CD4-positive, alpha-beta T cell treated with Interleukin-10 for 1 hour (primary cell): ENCODE results near the gene ADAM11.
A peak's percentile ranks its signal among the peaks of the same experiment; 100 is the strongest.
"Not testable (repeated sequence)": the region's sequence is repeated elsewhere in the genome, so short reads cannot be mapped to it uniquely, and the experiment has no call there.

Experiments
- DNase-seq: peaks from one replicate; pipeline ENCODE4 v3.0.0-alpha.2; 2020

The ADAM11 gene

GRCh38 chr17:44796731-44797130 is 37.9 kb downstream of the ADAM11 start:
- no peak for DNase-seq

GRCh38 chr17:44797802-44798201 is 39.0 kb downstream of the ADAM11 start:
- DNase-seq, result no peak

GRCh38 chr17:44798356-44798755 is 39.6 kb downstream of the ADAM11 start:
- no peak for DNase-seq

- no peak for DNase-seq
Measured at GRCh38 chr17:44801880-44802279, 43.1 kb downstream of the ADAM11 start.

GRCh38 chr17:44804302-44805089 is 45.7 kb downstream of the ADAM11 start:
- DNase-seq, result no peak

GRCh38 chr17:44807093-44807816 is 48.5 kb downstream of the ADAM11 start:
- no peak for DNase-seq

- DNase-seq, result no peak
Measured at GRCh38 chr17:44807817-44808155, 49.0 kb downstream of the ADAM11 start.

GRCh38 chr17:44808156-44808555 is 49.4 kb downstream of the ADAM11 start:
- no peak for DNase-seq

- DNase-seq, result not testable (repeated sequence)
Measured at GRCh38 chr17:44808656-44809388, 50.0 kb downstream of the ADAM11 start.

GRCh38 chr17:44812263-44812662 is 53.5 kb downstream of the ADAM11 start:
- DNase-seq, result no peak

GRCh38 chr17:44818508-44818907 is 59.7 kb downstream of the ADAM11 start:
- DNase-seq, result not testable (repeated sequence)

- DNase-seq, result no peak
Measured at GRCh38 chr17:44820631-44821212, 61.9 kb downstream of the ADAM11 start.

GRCh38 chr17:44825236-44825635 is 66.4 kb downstream of the ADAM11 start:
- not testable (repeated sequence) for DNase-seq

GRCh38 chr17:44826123-44826790 is 67.5 kb downstream of the ADAM11 start:
- DNase-seq, result no peak

- DNase-seq, result no peak
Measured at GRCh38 chr17:44827863-44828262, 69.1 kb downstream of the ADAM11 start.

GRCh38 chr17:44828919-44829522 is 70.2 kb downstream of the ADAM11 start:
- peak; percentile 23 for DNase-seq

GRCh38 chr17:44829523-44830358 is 71.0 kb downstream of the ADAM11 start, which contains the start of gene GJC1:
Gene GJC1 (minus strand): TSS chr17:44830287. CDS start chr17:44805817, 24,470 bp downstream.
- DNase-seq, result no peak

GRCh38 chr17:44830359-44831288 is 71.8 kb downstream of the ADAM11 start:
- DNase-seq, result peak; percentile 1

GRCh38 chr17:44831371-44831770 is 72.6 kb downstream of the ADAM11 start:
- no peak for DNase-seq
